Measurements from ENCODE around the gene SH3RF3. TPM values are rescaled to one million over a fixed set of nuclear protein-coding genes. Genes with fewer than 3 reads are reported as not detected.

The SH3RF3 gene
- total RNA-seq, 2 donors from 2014 or later: 1.3 to 5.6 TPM

- TF ChIP-seq POLR2A (IDR thresholded peaks at IDR 0.05) (no peak), CTCF (IDR thresholded peaks at IDR 0.05) (no peak)
- 55 to 57% methylated on average over 9 of the region's 9 CpGs for WGBS, 2 donors
- no peak overlapping the region for H3K27ac ChIP-seq
- H3K36me3 ChIP-seq (replicated peaks in 1 of 2; ENCODE audit: insufficient read depth in 1 of 2, low read depth in 2 of 2): no peaks in the 10 kb centered on the region
- no peaks in the 10 kb centered on the region for H3K9me3 ChIP-seq
- intact Hi-C loops (cut with DNase I): no loop called here
- DNase-seq (peak; percentile 52 to 77 (median 72)), ATAC-seq (peak; percentile 61)
- H3K4me3 ChIP-seq: no peak overlapping the region
- no peaks in the 10 kb centered on the region for H3K27me3 ChIP-seq
- peaks cover 11% of the 10 kb centered on the region for H3K4me1 ChIP-seq
Observed at GRCh38 chr2:109351164-109351756, 222.3 kb downstream of the SH3RF3 start.

DNA sequence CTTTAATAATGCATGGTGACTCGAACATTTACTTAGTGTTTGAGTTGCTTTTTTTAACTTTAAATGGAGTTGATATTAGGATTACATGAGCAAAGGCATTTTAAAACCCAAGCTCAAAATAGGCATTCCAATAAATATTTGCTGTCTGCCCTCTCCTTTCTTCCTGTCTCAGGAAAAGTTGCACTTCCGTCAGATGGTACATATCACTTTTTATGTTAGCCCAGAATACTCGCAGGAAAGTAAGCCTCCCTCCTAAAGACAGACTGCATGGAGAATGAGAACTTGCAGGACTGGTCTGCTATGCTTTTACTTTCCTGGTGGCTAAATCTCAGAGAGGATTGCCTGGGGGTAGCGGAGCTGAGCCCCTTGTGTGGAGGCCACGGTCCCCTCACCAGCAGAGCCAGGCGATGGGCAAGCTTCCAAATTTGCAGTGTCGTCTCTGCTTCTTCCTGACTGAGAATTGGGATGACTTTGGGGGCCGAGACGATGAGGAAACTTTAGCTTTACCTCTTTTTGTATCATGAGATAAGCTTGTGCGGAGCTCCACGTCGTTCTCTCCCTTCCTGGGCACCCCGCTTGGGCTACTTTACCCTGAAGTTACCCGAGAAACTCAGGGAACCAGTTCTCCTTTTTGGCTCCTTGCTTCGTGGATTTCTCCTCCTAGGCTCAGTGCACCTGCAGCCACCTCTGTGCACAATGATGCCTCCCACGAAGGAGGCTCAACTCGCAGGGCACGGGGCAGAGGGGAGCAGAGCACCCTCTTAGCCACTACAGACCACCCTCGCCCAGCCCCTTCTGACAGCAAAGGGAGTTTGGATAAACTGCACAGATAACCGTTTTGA is 223.3 kb downstream of the SH3RF3 start:
- H3K9me3 ChIP-seq: no peaks in the 10 kb centered on the region
- no peaks in the 10 kb centered on the region for H3K27me3 ChIP-seq
- ATAC-seq (no peak), DNase-seq (no peak)
- H3K36me3 ChIP-seq (replicated peaks in 1 of 2; ENCODE audit: insufficient read depth in 1 of 2, low read depth in 2 of 2): no peaks in the 10 kb centered on the region
- peaks cover 11% of the 10 kb centered on the region for H3K4me1 ChIP-seq
- intact Hi-C loops (cut with DNase I): no loop called here
- WGBS, 2 donors: 71 to 72% methylated on average over 20 of the region's 20 CpGs
- no peak overlapping the region for H3K27ac ChIP-seq
- H3K4me3 ChIP-seq: no peak overlapping the region
- TF ChIP-seq POLR2A (IDR thresholded peaks at IDR 0.05) (no peak), CTCF (IDR thresholded peaks at IDR 0.05) (no peak)

- no peaks in the 10 kb centered on the region for H3K27me3 ChIP-seq
- no peak for ATAC-seq
- no peak for DNase-seq
- H3K36me3 ChIP-seq (replicated peaks in 1 of 2; ENCODE audit: insufficient read depth in 1 of 2, low read depth in 2 of 2): no peaks in the 10 kb centered on the region
- no peak overlapping the region for H3K27ac ChIP-seq
- peaks cover 11% of the 10 kb centered on the region for H3K4me1 ChIP-seq
- H3K4me3 ChIP-seq: no peak overlapping the region
- intact Hi-C loops (cut with DNase I): no loop called here
- no peak for TF ChIP-seq POLR2A (IDR thresholded peaks at IDR 0.05)
- no peak for TF ChIP-seq CTCF (IDR thresholded peaks at IDR 0.05)
- no peaks in the 10 kb centered on the region for H3K9me3 ChIP-seq
- WGBS, 2 donors: 84 to 96% methylated on average over 7 to 14 of the region's 14 CpGs
Observed at GRCh38 chr2:109352898-109353689, 224.1 kb downstream of the SH3RF3 start.

DNA sequence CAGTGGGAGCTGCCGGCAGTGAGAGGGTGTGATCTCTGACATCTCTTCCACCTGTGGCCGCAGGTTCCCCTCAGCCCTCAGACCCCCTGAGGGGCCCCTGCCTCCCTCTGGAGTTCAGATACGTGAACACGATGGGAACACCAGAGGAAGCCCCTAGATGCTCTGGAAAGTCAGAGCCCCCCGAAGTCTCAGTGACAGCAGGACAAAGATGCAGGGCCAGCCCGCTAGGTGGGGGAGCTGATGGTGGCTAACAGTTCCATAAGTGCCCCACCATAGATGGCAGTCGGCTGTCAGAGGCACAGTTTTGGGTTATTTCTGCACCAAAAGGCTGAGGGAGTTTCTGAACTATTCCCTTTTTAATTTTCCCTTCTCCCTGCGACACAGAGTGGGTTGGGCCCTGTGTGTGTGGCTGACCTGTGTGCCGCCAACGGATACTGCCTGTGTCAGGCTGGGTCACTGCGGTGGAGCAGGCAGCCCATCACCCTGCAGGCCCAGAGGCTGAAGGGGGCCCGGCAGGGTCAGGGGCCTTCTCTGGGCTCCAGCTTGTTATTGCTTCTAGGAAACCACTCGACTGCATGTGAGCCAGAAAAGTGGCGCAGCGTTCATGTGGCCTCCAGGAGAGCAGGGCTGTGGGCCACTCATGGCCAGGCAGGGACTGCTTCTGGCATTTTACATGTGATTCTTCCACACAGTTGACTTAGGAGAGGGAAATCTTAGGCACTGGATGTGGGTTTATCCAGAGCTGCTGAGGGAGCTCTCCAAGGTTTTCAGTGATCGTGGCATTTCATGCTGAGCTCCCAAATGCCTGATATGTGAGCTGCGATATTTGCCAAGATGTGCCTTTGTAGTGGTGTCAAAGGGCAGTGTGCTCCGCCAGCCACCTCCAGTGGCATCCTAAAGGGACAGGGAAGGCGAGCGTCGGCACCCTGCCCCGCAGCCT is 225.1 kb downstream of the SH3RF3 start:
- Histone ChIP-seq H3K36me3 (replicated peaks in 1 of 2; ENCODE audit: insufficient read depth in 1 of 2, low read depth in 2 of 2) (no peaks in the 10 kb centered on the region), H3K4me3 (no peak overlapping the region), H3K4me1 (peaks cover 11% of the 10 kb centered on the region), H3K9me3 (no peaks in the 10 kb centered on the region), H3K27me3 (no peaks in the 10 kb centered on the region), H3K27ac (no peak overlapping the region)
- TF ChIP-seq CTCF (IDR thresholded peaks at IDR 0.05) (no peak), POLR2A (IDR thresholded peaks at IDR 0.05) (no peak)
- intact Hi-C loops (cut with DNase I): no loop called here
- DNase-seq (no peak), ATAC-seq (no peak)
- WGBS, 2 donors: 89 to 92% methylated on average over 11 to 22 of the region's 22 CpGs
